ENCODE measurements around the gene NCBP3. TPM values are rescaled to one million over a fixed set of nuclear protein-coding genes. Genes with fewer than 3 reads are reported as not detected.

NCBP3 gene
- total and polyA plus RNA-seq, 4 donors, result 23.8 to 63.2 (median 44.2) TPM

GRCh38 chr17:3817851-3818605 lies 28.0 kb downstream of the NCBP3 start:
- Histone ChIP-seq H3K4me1 (ENCODE audit: control insufficient read depth, insufficient read depth, low read length) (no peaks in the 10 kb centered on the region), H3K9me3 (ENCODE audit: control insufficient read depth, insufficient read depth, low read length) (no peaks in the 10 kb centered on the region), H3K36me3 (ENCODE audit: control insufficient read depth, insufficient read depth, low read length) (peaks cover 73% of the 10 kb centered on the region), H3K4me3 (ENCODE audit: low read depth, low read length) (no peak overlapping the region), H3K27ac (ENCODE audit: low read depth, low read length) (no peak overlapping the region), H3K27me3 (ENCODE audit: control insufficient read depth, insufficient read depth, low read length) (no peaks in the 10 kb centered on the region)
- DNase-seq (ENCODE audit: low read depth in 4 of 6, low spot score in 6 of 6), result no peak
- WGBS (ENCODE audit: insufficient coverage), result 93% methylated on average over 10 of the region's 12 CpGs

- DNase-seq (ENCODE audit: low read depth in 4 of 6, low spot score in 6 of 6), result no peak
- Histone ChIP-seq H3K9me3 (ENCODE audit: control insufficient read depth, insufficient read depth, low read length) (no peaks in the 10 kb centered on the region), H3K27ac (ENCODE audit: low read depth, low read length) (no peak overlapping the region), H3K4me3 (ENCODE audit: low read depth, low read length) (no peak overlapping the region), H3K27me3 (ENCODE audit: control insufficient read depth, insufficient read depth, low read length) (no peaks in the 10 kb centered on the region), H3K36me3 (ENCODE audit: control insufficient read depth, insufficient read depth, low read length) (peaks cover 75% of the 10 kb centered on the region), H3K4me1 (ENCODE audit: control insufficient read depth, insufficient read depth, low read length) (no peaks in the 10 kb centered on the region)
- WGBS (ENCODE audit: insufficient coverage), result 94% methylated on average over 5 of the region's 7 CpGs
Observed at GRCh38 chr17:3815925-3816324, 30.1 kb downstream of the NCBP3 start.

GRCh38 chr17:3815122-3815521 lies 30.9 kb downstream of the NCBP3 start:
- no peaks in the 10 kb centered on the region for H3K9me3 ChIP-seq (ENCODE audit: control insufficient read depth, insufficient read depth, low read length)
- H3K27me3 ChIP-seq (ENCODE audit: control insufficient read depth, insufficient read depth, low read length), result no peaks in the 10 kb centered on the region
- peaks cover 72% of the 10 kb centered on the region for H3K36me3 ChIP-seq (ENCODE audit: control insufficient read depth, insufficient read depth, low read length)
- no peaks in the 10 kb centered on the region for H3K4me1 ChIP-seq (ENCODE audit: control insufficient read depth, insufficient read depth, low read length)
- DNase-seq (ENCODE audit: low read depth in 4 of 6, low spot score in 6 of 6), result no peak
- WGBS (ENCODE audit: insufficient coverage), result 100% methylated on average over 3 of the region's 6 CpGs
- H3K27ac ChIP-seq (ENCODE audit: low read depth, low read length), result no peak overlapping the region
- H3K4me3 ChIP-seq (ENCODE audit: low read depth, low read length), result no peak overlapping the region

GRCh38 chr17:3814361-3814760 lies 31.7 kb downstream of the NCBP3 start:
- Histone ChIP-seq H3K9me3 (ENCODE audit: control insufficient read depth, insufficient read depth, low read length) (no peaks in the 10 kb centered on the region), H3K36me3 (ENCODE audit: control insufficient read depth, insufficient read depth, low read length) (peaks cover 68% of the 10 kb centered on the region), H3K4me3 (ENCODE audit: low read depth, low read length) (no peak overlapping the region), H3K27me3 (ENCODE audit: control insufficient read depth, insufficient read depth, low read length) (no peaks in the 10 kb centered on the region), H3K4me1 (ENCODE audit: control insufficient read depth, insufficient read depth, low read length) (no peaks in the 10 kb centered on the region), H3K27ac (ENCODE audit: low read depth, low read length) (no peak overlapping the region)
- 95% methylated on average over 11 of the region's 13 CpGs for WGBS (ENCODE audit: insufficient coverage)
- DNase-seq (ENCODE audit: low read depth in 4 of 6, low spot score in 6 of 6), result no peak

GRCh38 chr17:3813171-3813570 lies 32.9 kb downstream of the NCBP3 start:
- no peaks in the 10 kb centered on the region for H3K9me3 ChIP-seq (ENCODE audit: control insufficient read depth, insufficient read depth, low read length)
- peaks cover 68% of the 10 kb centered on the region for H3K36me3 ChIP-seq (ENCODE audit: control insufficient read depth, insufficient read depth, low read length)
- H3K27me3 ChIP-seq (ENCODE audit: control insufficient read depth, insufficient read depth, low read length), result no peaks in the 10 kb centered on the region
- H3K4me1 ChIP-seq (ENCODE audit: control insufficient read depth, insufficient read depth, low read length), result no peaks in the 10 kb centered on the region
- no peak overlapping the region for H3K4me3 ChIP-seq (ENCODE audit: low read depth, low read length)
- H3K27ac ChIP-seq (ENCODE audit: low read depth, low read length), result no peak overlapping the region
- DNase-seq (ENCODE audit: low read depth in 4 of 6, low spot score in 6 of 6), result no peak
- WGBS (ENCODE audit: insufficient coverage), result 92% methylated on average over 14 of the region's 15 CpGs

- DNase-seq (ENCODE audit: low read depth in 4 of 6, low spot score in 6 of 6), result no peak
- Histone ChIP-seq H3K4me1 (ENCODE audit: control insufficient read depth, insufficient read depth, low read length) (no peaks in the 10 kb centered on the region), H3K36me3 (ENCODE audit: control insufficient read depth, insufficient read depth, low read length) (peaks cover 70% of the 10 kb centered on the region), H3K4me3 (ENCODE audit: low read depth, low read length) (no peak overlapping the region), H3K9me3 (ENCODE audit: control insufficient read depth, insufficient read depth, low read length) (no peaks in the 10 kb centered on the region), H3K27me3 (ENCODE audit: control insufficient read depth, insufficient read depth, low read length) (no peaks in the 10 kb centered on the region), H3K27ac (ENCODE audit: low read depth, low read length) (no peak overlapping the region)
- 96% methylated on average over 11 of the region's 12 CpGs for WGBS (ENCODE audit: insufficient coverage)
Observed at GRCh38 chr17:3812771-3813170, 33.3 kb downstream of the NCBP3 start.

- no peak for DNase-seq (ENCODE audit: low read depth in 4 of 6, low spot score in 6 of 6)
- H3K4me1 ChIP-seq (ENCODE audit: control insufficient read depth, insufficient read depth, low read length), result no peaks in the 10 kb centered on the region
- no peaks in the 10 kb centered on the region for H3K9me3 ChIP-seq (ENCODE audit: control insufficient read depth, insufficient read depth, low read length)
- H3K36me3 ChIP-seq (ENCODE audit: control insufficient read depth, insufficient read depth, low read length), result peaks cover 72% of the 10 kb centered on the region
- H3K27ac ChIP-seq (ENCODE audit: low read depth, low read length), result no peak overlapping the region
- WGBS (ENCODE audit: insufficient coverage), result 95% methylated on average over 9 of the region's 10 CpGs
- no peaks in the 10 kb centered on the region for H3K27me3 ChIP-seq (ENCODE audit: control insufficient read depth, insufficient read depth, low read length)
- H3K4me3 ChIP-seq (ENCODE audit: low read depth, low read length), result no peak overlapping the region
Observed at GRCh38 chr17:3812284-3812683, 33.8 kb downstream of the NCBP3 start.

GRCh38 chr17:3810019-3810418 lies 36.0 kb downstream of the NCBP3 start:
- Histone ChIP-seq H3K9me3 (ENCODE audit: control insufficient read depth, insufficient read depth, low read length) (no peaks in the 10 kb centered on the region), H3K4me3 (ENCODE audit: low read depth, low read length) (no peak overlapping the region), H3K4me1 (ENCODE audit: control insufficient read depth, insufficient read depth, low read length) (no peaks in the 10 kb centered on the region), H3K36me3 (ENCODE audit: control insufficient read depth, insufficient read depth, low read length) (peaks cover 67% of the 10 kb centered on the region), H3K27me3 (ENCODE audit: control insufficient read depth, insufficient read depth, low read length) (no peaks in the 10 kb centered on the region), H3K27ac (ENCODE audit: low read depth, low read length) (no peak overlapping the region)
- no peak for DNase-seq (ENCODE audit: low read depth in 4 of 6, low spot score in 6 of 6)
- WGBS (ENCODE audit: insufficient coverage), result 83% methylated on average over 1 of the region's 4 CpGs

- Histone ChIP-seq H3K4me1 (ENCODE audit: control insufficient read depth, insufficient read depth, low read length) (no peaks in the 10 kb centered on the region), H3K27me3 (ENCODE audit: control insufficient read depth, insufficient read depth, low read length) (no peaks in the 10 kb centered on the region), H3K9me3 (ENCODE audit: control insufficient read depth, insufficient read depth, low read length) (no peaks in the 10 kb centered on the region), H3K27ac (ENCODE audit: low read depth, low read length) (no peak overlapping the region), H3K4me3 (ENCODE audit: low read depth, low read length) (no peak overlapping the region), H3K36me3 (ENCODE audit: control insufficient read depth, insufficient read depth, low read length) (peaks cover 64% of the 10 kb centered on the region)
- DNase-seq (ENCODE audit: low read depth in 4 of 6, low spot score in 6 of 6), result no peak
- 100% methylated on average over 3 of the region's 4 CpGs for WGBS (ENCODE audit: insufficient coverage)
Observed at GRCh38 chr17:3809135-3809534, 36.9 kb downstream of the NCBP3 start.

- Histone ChIP-seq H3K4me3 (ENCODE audit: low read depth, low read length) (no peak overlapping the region), H3K36me3 (ENCODE audit: control insufficient read depth, insufficient read depth, low read length) (peaks cover 66% of the 10 kb centered on the region), H3K9me3 (ENCODE audit: control insufficient read depth, insufficient read depth, low read length) (no peaks in the 10 kb centered on the region), H3K27ac (ENCODE audit: low read depth, low read length) (no peak overlapping the region), H3K4me1 (ENCODE audit: control insufficient read depth, insufficient read depth, low read length) (no peaks in the 10 kb centered on the region), H3K27me3 (ENCODE audit: control insufficient read depth, insufficient read depth, low read length) (no peaks in the 10 kb centered on the region)
- DNase-seq (ENCODE audit: low read depth in 4 of 6, low spot score in 6 of 6), result no peak
- 90% methylated on average over 3 of the region's 7 CpGs for WGBS (ENCODE audit: insufficient coverage)
Observed at GRCh38 chr17:3808701-3809100, 37.3 kb downstream of the NCBP3 start.
